Lower leg skin (tissue), 4 donors: ENCODE measurements around the gene GMPPB. TPM values are rescaled to one million over a fixed set of nuclear protein-coding genes. Genes with fewer than 3 reads are reported as not detected.

Experiments used
- DNase-seq, 2 donors: peaks; one replicate each; pipeline ENCODE4 v3.0.0-alpha.2; 2019; ENCODE audit warnings: low spot score in 2 of 2
- H3K4me3 ChIP-seq: fragments of 200-600 bp; sonication (generic); 2 replicates; pipeline ENCODE4 v1.5.1; 2017; ENCODE audit warnings: mild to moderate bottlenecking, low read depth; ENCODE audit not compliant: poor library complexity, severe bottlenecking
- POLR2A ChIP-seq, 2 donors: fragments of 450-650 bp; IDR thresholded peaks; one replicate each; pipeline ENCODE4 v1.6.1; 2016 to 2017; ENCODE audit warnings: antibody characterized with exemption in 2 of 2, mild to moderate bottlenecking in 1 of 2, moderate library complexity in 1 of 2
- WGBS, 2 donors: methylation state at CpG; one replicate each; pipeline ENCODE4 v1.1.5; 2018; 5-methylcytosine and 5-hydroxymethylcytosine counted together
- intact Hi-C: fragments of 100-400 bp; cut with DNase I; formaldehyde crosslinking; loops from one replicate; pipeline ENCODE4 v1.15.0; 2023; ENCODE audit warnings: low total_unique reads
- total RNA-seq, 4 donors: library from RNA; depleted of rRNA; stranded (reverse); fragments of >200 nt; gene quantifications; one replicate each; pipeline ENCODE4 v1.1.0, GENCODE V29; 2016
- TF ChIP-seq, protein P1 (sequence below), 3 donors: fragments of 450-650 bp; IDR thresholded peaks; one replicate each; pipeline ENCODE4 v1.5.1; 2016; ENCODE audit warnings: antibody characterized with exemption in 3 of 3, mild to moderate bottlenecking in 3 of 3, moderate library complexity in 2 of 3

Gene GMPPB
- total RNA-seq, 4 donors from 2014 or later, result 10.1 to 27.6 (median 18.2) TPM

DNA sequence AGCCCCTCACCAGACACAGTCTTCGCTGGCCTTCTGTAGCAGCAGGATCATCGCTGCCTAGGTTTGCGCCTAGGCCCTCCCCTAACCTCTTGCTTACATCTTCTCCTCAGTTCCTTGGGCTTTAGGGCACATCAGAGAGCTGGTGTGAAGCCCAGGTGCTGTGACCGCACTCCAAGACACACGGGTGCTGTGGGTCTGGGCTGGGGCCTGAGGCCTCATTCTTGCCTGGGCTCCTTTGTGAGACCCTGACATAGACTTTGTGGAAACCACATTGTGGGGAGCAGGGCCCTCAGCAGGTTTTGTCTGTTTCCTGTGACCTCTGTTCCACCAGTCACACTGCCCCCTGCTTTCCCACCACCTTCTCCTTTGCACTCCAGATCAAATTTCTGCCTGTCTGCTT, 12.3 kb downstream of the GMPPB start:
- H3K4me3 ChIP-seq, result no peak overlapping the region
- TF ChIP-seq, protein P1, sequence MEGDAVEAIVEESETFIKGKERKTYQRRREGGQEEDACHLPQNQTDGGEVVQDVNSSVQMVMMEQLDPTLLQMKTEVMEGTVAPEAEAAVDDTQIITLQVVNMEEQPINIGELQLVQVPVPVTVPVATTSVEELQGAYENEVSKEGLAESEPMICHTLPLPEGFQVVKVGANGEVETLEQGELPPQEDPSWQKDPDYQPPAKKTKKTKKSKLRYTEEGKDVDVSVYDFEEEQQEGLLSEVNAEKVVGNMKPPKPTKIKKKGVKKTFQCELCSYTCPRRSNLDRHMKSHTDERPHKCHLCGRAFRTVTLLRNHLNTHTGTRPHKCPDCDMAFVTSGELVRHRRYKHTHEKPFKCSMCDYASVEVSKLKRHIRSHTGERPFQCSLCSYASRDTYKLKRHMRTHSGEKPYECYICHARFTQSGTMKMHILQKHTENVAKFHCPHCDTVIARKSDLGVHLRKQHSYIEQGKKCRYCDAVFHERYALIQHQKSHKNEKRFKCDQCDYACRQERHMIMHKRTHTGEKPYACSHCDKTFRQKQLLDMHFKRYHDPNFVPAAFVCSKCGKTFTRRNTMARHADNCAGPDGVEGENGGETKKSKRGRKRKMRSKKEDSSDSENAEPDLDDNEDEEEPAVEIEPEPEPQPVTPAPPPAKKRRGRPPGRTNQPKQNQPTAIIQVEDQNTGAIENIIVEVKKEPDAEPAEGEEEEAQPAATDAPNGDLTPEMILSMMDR (IDR thresholded peaks at IDR 0.05), result no peak
- TF ChIP-seq POLR2A (IDR thresholded peaks at IDR 0.05), result no peak
- 86 to 87% methylated on average over 5 of the region's 5 CpGs for WGBS, 2 donors
- intact Hi-C loops, result no loop called here
- DNase-seq, result no peak

DNA sequence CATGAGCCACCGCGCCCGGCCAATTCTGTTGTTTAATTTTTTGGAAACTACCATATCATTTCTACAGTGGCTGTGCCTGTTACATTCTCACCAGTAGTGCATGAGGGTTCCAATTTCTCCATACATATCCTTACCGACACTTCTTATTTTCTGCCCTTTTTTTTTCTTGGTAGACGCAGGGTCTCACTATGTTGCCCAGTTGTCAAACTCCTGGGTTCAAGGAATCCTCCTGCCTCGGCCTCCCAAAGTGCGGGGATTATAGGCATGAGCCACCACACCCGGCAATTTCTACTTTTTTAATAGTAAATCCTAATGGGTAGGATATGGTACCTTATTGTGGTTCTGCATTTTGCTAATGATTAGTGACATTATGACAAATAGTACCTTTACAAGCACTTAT, 13.9 kb downstream of the GMPPB start:
- TF ChIP-seq, protein P1 (IDR thresholded peaks at IDR 0.05), result no peak
- no peak for TF ChIP-seq POLR2A (IDR thresholded peaks at IDR 0.05)
- no peak for DNase-seq
- H3K4me3 ChIP-seq, result no peak overlapping the region
- intact Hi-C loops, result no loop called here
- 96 to 97% methylated on average over 8 of the region's 8 CpGs for WGBS, 2 donors

DNA sequence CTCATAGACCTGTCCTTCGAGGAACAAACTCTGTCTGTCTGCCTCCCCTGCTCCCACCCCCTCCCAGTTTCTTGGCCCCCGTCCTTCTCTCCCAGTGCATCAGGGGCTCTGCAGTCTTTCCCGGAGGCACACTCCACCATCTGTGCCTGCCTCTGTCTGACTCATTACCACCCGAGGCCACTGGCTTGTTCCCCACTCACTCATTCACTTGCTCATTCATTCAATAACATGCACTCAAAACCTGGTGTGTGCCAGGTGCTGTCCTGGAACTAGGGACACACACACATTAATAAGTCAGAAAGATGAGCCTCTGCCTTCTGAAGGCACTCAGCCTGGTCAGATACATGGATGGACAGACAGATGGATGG, 16.7 kb downstream of the GMPPB start:
- no peak overlapping the region for H3K4me3 ChIP-seq
- DNase-seq, result no peak
- 31 to 43% methylated on average over 4 of the region's 4 CpGs for WGBS, 2 donors
- TF ChIP-seq, protein P1 (IDR thresholded peaks at IDR 0.05), result no peak
- no peak for TF ChIP-seq POLR2A (IDR thresholded peaks at IDR 0.05)
- intact Hi-C loops, result no loop called here

DNA sequence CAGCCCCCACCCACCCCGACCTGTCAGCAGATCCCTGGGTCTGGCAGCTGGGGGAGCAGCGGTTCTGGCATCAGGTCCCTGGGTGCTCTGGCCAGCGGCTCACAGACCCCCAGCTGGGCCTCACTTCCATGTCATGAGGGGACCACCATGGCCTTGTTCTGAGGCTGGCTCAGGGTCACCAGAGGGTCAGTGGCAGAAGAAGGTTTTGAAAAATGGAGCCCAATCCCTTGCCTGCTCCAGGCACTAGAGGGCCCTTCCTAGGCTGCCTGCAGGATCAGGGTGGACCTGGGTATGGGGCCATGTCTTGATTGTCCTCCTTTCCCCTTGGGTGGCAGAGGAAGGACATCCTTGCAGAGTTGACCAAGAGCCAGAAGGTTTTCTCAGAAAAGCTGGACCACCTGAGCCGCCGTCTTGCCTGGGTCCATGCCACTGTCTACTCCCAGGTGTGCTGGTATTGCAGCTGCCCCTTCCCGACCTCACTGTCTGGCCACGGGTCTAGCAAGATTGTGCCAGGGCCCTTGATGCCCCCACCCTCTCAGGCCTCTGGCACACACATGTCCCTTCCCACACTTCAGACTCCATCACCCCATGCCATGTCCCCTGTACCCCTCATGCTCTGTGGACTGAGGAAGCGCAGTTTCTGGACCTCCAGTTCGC, 17.2 kb downstream of the GMPPB start:
- no peak for TF ChIP-seq POLR2A (IDR thresholded peaks at IDR 0.05)
- TF ChIP-seq, protein P1 (IDR thresholded peaks at IDR 0.05), result no peak
- intact Hi-C loops, result no loop called here
- 86 to 90% methylated on average over 9 of the region's 9 CpGs for WGBS, 2 donors
- DNase-seq, result no peak
- no peak overlapping the region for H3K4me3 ChIP-seq

DNA sequence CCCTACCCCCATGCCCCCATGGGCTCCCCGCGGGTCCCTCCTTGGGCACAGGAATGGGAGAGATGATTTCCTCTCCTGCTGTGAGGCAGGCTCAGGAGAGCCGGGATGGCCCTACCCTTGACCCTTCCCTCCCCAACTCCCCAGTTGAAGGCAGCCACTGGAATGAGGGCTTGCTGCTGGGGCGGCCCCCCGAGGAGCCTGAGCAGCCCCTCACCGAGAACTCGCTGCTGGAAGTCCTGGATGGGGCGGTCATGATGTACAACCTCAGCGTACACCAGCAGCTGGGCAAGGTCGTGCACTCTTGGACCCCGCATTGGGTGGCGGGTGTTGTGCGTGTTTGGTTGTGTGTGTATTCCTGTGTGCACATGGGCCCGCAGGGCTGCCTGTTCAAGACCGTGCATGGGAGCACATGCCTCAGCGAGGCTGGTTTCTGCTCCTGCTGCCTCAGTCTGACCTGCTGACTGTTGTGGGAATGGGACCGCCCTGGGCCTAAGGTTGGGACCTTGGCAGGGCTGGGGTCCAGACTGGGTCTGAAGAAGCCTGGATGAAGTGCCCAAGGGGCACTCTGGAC, 18.3 kb downstream of the GMPPB start:
- 90 to 93% methylated on average over 16 to 17 of the region's 17 CpGs for whole genome bisulfite sequencing, 2 donors
- intact Hi-C loops, result no loop called here
- DNase-seq, result no peak
- TF ChIP-seq, protein P1 (IDR thresholded peaks at IDR 0.05), result no peak
- TF ChIP-seq POLR2A (IDR thresholded peaks at IDR 0.05), result no peak
- no peak overlapping the region for H3K4me3 ChIP-seq
